GM23248 (cell line): ENCODE data around the gene CUX1. TPM values are rescaled to one million over a fixed set of nuclear protein-coding genes. Genes with fewer than 3 reads are reported as not detected.

Experiments used
- DNase-seq: peaks from one replicate; pipeline ENCODE4 v3.0.0-alpha.2; 2015
- H2AFZ ChIP-seq: fragments of 200-600 bp; sonication (generic); 2 replicates; pipeline ENCODE4 v1.6.1; 2016; ENCODE audit warnings: antibody characterized with exemption
- H3F3A ChIP-seq: fragments of 200-600 bp; sonication (generic); 2 replicates; pipeline ENCODE4 v1.6.1; 2016; ENCODE audit warnings: mild to moderate bottlenecking, antibody characterized with exemption, mixed run types; ENCODE audit not compliant: insufficient read depth
- H3K27ac ChIP-seq: fragments of 200-600 bp; sonication (generic); 2 replicates; pipeline ENCODE4 v1.5.1; 2016; ENCODE audit warnings: mild to moderate bottlenecking
- H3K27me3 ChIP-seq: fragments of 200-600 bp; sonication (generic); replicated peaks from 2 replicates; pipeline ENCODE4 v1.6.1; 2016; ENCODE audit warnings: mild to moderate bottlenecking; ENCODE audit not compliant: insufficient read depth
- H3K36me3 ChIP-seq: fragments of 200-600 bp; sonication (generic); 2 replicates; pipeline ENCODE4 v1.6.1; 2016; ENCODE audit warnings: low read depth, mild to moderate bottlenecking
- H3K4me1 ChIP-seq: fragments of 200-600 bp; sonication (generic); 2 replicates; pipeline ENCODE4 v1.6.1; 2016; ENCODE audit warnings: mild to moderate bottlenecking; ENCODE audit not compliant: insufficient read depth
- H3K4me2 ChIP-seq: fragments of 200-600 bp; sonication (generic); one replicate; pipeline ENCODE4 v1.6.1; 2016; ENCODE audit warnings: mild to moderate bottlenecking; ENCODE audit not compliant: unreplicated experiment
- H3K4me3 ChIP-seq: fragments of 200-600 bp; sonication (generic); 2 replicates; pipeline ENCODE4 v1.5.1; 2016; ENCODE audit warnings: mild to moderate bottlenecking
- H3K79me2 ChIP-seq: fragments of 200-600 bp; sonication (generic); 2 replicates; pipeline ENCODE4 v1.6.1; 2016; ENCODE audit warnings: mild to moderate bottlenecking; ENCODE audit not compliant: insufficient read depth
- H3K9ac ChIP-seq: fragments of 200-600 bp; sonication (generic); 2 replicates; pipeline ENCODE4 v1.6.1; 2016; ENCODE audit warnings: mild to moderate bottlenecking
- H3K9me2 ChIP-seq: fragments of 200-600 bp; sonication (generic); 2 replicates; pipeline ENCODE4 v1.6.1; 2016; ENCODE audit warnings: mixed run types, mild to moderate bottlenecking, moderate library complexity; ENCODE audit not compliant: insufficient read depth
- H3K9me3 ChIP-seq: fragments of 200-600 bp; sonication (generic); one replicate; pipeline ENCODE4 v1.6.1; 2017; ENCODE audit warnings: low read depth
- H4K20me1 ChIP-seq: fragments of 200-600 bp; sonication (generic); 2 replicates; pipeline ENCODE4 v1.6.0; 2016; ENCODE audit not compliant: insufficient read depth
- EZH2 ChIP-seq: fragments of 200-600 bp; sonication (generic); IDR thresholded peaks from 2 replicates; pipeline ENCODE4 v1.6.1; 2018; ENCODE audit warnings: antibody characterized with exemption, mild to moderate bottlenecking; ENCODE audit not compliant: insufficient read depth, poor library complexity, severe bottlenecking
- EZH2phosphoT487 ChIP-seq: fragments of 200-600 bp; sonication (generic); IDR thresholded peaks from 2 replicates; pipeline ENCODE4 v1.6.1; 2018; ENCODE audit warnings: antibody characterized with exemption, moderate library complexity, mild to moderate bottlenecking, low read depth; ENCODE audit not compliant: insufficient read depth
- WGBS, 2 experiments: methylation state at CpG; one replicate each; pipeline ENCODE4 v1.1.6; 2015 to 2017; ENCODE audit warnings: low lambda C conversion rate in 2 of 2, low coverage in 1 of 2; ENCODE audit errors: missing lambda C conversion rate in 2 of 2; 5-methylcytosine and 5-hydroxymethylcytosine counted together
- in situ Hi-C: fragments of 300-500 bp; cut with MboI; formaldehyde crosslinking; loops from 2 replicates; pipeline ENCODE4 v1.15.0; 2020
- polyA plus RNA-seq: library from polyadenylated mRNA; unstranded; fragments of >200 nt; fragmentation: Nextera tagmentation; extraction: Ambion mirVana; gene quantifications from 2 replicates; pipeline ENCODE4 v1.2.1, GENCODE V29; 2016
- total RNA-seq: library from RNA; depleted of rRNA; stranded (reverse); fragments of >200 nt; shearing (Covaris generic); gene quantifications from 2 replicates; pipeline ENCODE4 v1.2.3, GENCODE V29; 2014

CUX1 gene
- total and polyA plus RNA-seq, 2 experiments from 2014 or later = 30.2 to 34.9 TPM

DNA sequence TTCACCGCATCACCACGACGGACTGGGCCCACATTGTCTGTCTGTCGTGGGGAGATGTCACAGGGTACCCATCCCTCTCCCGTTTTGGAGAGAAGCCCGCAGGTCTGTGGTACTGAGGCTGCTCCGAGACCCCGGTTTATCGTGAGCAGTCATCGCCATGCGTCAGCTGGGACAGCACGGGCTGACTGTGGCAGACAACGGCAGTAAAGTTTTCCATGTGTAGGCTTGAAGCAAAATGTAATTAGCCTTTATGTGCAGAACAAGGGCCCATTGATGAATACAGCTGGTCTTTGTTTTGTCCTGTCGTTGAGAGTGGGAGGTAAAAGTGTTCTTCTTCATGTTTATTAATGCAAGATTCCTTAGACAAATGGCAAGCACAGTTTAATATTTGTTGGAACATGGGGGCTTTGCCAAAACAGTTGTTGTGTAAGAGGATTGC is 301.8 kb downstream of the CUX1 start:
- TF ChIP-seq EZH2 (no peak), EZH2phosphoT487 (no peak)

DNA sequence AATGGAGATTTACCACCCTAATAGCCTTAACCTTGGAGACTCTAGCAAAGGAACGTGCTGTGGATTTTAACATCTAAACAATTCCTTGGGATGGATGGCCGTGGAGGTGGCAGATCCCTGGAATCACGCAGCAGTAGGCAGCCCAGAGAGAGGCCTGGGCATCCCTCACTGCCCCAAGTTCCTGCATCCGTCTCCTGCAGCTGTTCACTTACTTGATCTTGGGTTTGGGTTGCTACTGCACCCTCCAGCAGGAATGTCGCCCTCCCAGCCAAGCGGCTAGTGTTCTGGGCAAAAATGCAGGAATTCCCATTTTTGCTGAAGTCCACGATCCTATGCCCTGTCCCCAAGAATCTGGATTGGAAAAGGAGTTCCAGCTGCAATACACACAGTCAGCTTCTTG is 302.5 kb downstream of the CUX1 start:
- no peak for DNase-seq
- no peaks in the 10 kb centered on the region for H3K79me2 ChIP-seq
- H4K20me1 ChIP-seq = no peaks in the 10 kb centered on the region
- no peak overlapping the region for H3K27ac ChIP-seq
- peaks cover 4% of the 10 kb centered on the region; the same call in 1 of the 2 replicates for H3F3A ChIP-seq
- no peak overlapping the region for H2AFZ ChIP-seq
- no peaks in the 10 kb centered on the region for H3K36me3 ChIP-seq
- H3K9me3 ChIP-seq = no peaks in the 10 kb centered on the region
- H3K4me1 ChIP-seq = peaks cover 29% of the 10 kb centered on the region
- H3K9ac ChIP-seq = no peak overlapping the region
- no peak overlapping the region for H3K4me2 ChIP-seq
- H3K27me3 ChIP-seq = no peaks in the 10 kb centered on the region
- TF ChIP-seq EZH2phosphoT487 (no peak), EZH2 (no peak)
- in situ Hi-C loops = no loop called here
- WGBS, 2 experiments = 97 to 100% methylated on average over 7 of the region's 7 CpGs
- no peak overlapping the region for H3K4me3 ChIP-seq
- no peaks in the 10 kb centered on the region for H3K9me2 ChIP-seq

More for the DNA sequence above, 301.8 kb downstream of the CUX1 start:
- Histone ChIP-seq H3F3A (peaks cover 4% of the 10 kb centered on the region; the same call in 1 of the 2 replicates), H3K9me2 (no peaks in the 10 kb centered on the region), H3K27ac (no peak overlapping the region), H3K9ac (no peak overlapping the region), H2AFZ (no peak overlapping the region), H3K4me2 (no peak overlapping the region), H3K27me3 (no peaks in the 10 kb centered on the region), H3K36me3 (no peaks in the 10 kb centered on the region), H3K79me2 (no peaks in the 10 kb centered on the region), H3K4me3 (no peak overlapping the region), H4K20me1 (no peaks in the 10 kb centered on the region), H3K4me1 (peaks cover 26% of the 10 kb centered on the region), H3K9me3 (no peaks in the 10 kb centered on the region)
- in situ Hi-C loops = no loop called here
- WGBS, 2 experiments = 79 to 84% methylated on average over 14 of the region's 14 CpGs
- DNase-seq = no peak

DNA sequence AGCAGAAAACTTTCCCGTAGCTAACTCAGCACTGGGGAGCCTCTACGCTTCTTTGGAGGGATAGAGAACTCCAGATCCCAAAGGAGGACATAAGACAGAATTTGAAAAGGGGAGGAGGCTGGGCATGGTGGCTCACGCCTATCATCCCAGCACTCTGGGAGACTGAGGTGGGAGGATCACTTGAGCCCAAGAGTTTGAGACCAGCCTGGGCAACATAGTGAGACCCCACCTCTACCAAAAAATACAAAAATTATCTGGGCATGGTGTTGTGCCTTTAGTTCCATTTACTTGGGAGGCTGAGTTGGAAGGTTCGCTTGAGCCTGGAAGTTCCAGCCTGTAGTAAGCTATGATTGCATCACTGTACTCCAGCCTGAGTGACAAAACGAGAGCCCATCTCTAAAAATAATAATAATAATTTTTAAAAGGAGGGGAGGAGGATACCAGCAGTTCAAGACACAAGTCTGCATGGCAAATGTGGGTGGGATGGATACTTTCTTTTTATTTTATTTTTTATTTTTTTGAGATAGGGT is 303.3 kb downstream of the CUX1 start:
- H3K27me3 ChIP-seq = no peaks in the 10 kb centered on the region
- H3K27ac ChIP-seq = no peak overlapping the region
- H3K79me2 ChIP-seq = no peaks in the 10 kb centered on the region
- peaks cover 34% of the 10 kb centered on the region for H3K4me1 ChIP-seq
- TF ChIP-seq EZH2phosphoT487 = no peak
- TF ChIP-seq EZH2 = no peak
- no peak overlapping the region for H2AFZ ChIP-seq
- no peaks in the 10 kb centered on the region for H3K36me3 ChIP-seq
- H4K20me1 ChIP-seq = no peaks in the 10 kb centered on the region
- 77 to 89% methylated on average over 5 of the region's 5 CpGs for WGBS, 2 experiments
- H3K9me3 ChIP-seq = no peaks in the 10 kb centered on the region
- H3K9me2 ChIP-seq = no peaks in the 10 kb centered on the region
- no peak overlapping the region for H3K4me3 ChIP-seq
- H3K4me2 ChIP-seq = no peak overlapping the region
- no peak for DNase-seq
- in situ Hi-C loops = no loop called here
- peaks cover 4% of the 10 kb centered on the region; the same call in 1 of the 2 replicates for H3F3A ChIP-seq
- no peak overlapping the region for H3K9ac ChIP-seq

DNA sequence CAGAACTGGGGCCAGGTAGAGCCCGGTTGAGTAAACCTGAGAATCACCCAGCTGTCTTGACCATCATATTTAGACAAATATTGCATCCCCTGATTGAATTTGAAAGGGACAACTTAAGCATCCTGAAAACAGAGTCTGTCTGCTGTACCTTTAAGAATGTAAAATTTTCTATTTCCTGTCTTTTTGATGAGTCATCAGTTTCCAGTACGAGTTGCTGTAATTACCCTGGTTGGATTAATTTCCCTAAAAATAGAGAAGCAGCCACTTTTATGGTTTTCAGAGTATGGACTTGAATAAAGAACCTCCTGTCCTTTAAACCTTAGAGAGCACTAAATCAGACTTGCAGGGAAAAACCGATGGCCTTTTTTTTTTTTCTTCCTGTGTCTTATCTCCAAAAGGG is 304.6 kb downstream of the CUX1 start:
- no peaks in the 10 kb centered on the region for H3K9me3 ChIP-seq
- H3K79me2 ChIP-seq = no peaks in the 10 kb centered on the region
- 22% methylated on average over 3 of the region's 3 CpGs for WGBS, 2 experiments
- peak; percentile 73 for DNase-seq
- H3K4me2 ChIP-seq = peak overlapping the region; percentile 72
- peak overlapping the region; percentile 48 for H3K27ac ChIP-seq
- TF ChIP-seq EZH2 = no peak
- no peaks in the 10 kb centered on the region for H3K27me3 ChIP-seq
- H3K9ac ChIP-seq = peak overlapping the region; percentile 52; the same call in 1 of the 2 replicates
- no peaks in the 10 kb centered on the region for H3K9me2 ChIP-seq
- in situ Hi-C loops = no loop called here
- peak overlapping the region; percentile 69 for H2AFZ ChIP-seq
- no peaks in the 10 kb centered on the region for H3K36me3 ChIP-seq
- no peaks in the 10 kb centered on the region for H4K20me1 ChIP-seq
- H3F3A ChIP-seq = peaks cover 4% of the 10 kb centered on the region; the same call in 1 of the 2 replicates
- H3K4me3 ChIP-seq = peak overlapping the region; percentile 52
- peaks cover 34% of the 10 kb centered on the region for H3K4me1 ChIP-seq

DNA sequence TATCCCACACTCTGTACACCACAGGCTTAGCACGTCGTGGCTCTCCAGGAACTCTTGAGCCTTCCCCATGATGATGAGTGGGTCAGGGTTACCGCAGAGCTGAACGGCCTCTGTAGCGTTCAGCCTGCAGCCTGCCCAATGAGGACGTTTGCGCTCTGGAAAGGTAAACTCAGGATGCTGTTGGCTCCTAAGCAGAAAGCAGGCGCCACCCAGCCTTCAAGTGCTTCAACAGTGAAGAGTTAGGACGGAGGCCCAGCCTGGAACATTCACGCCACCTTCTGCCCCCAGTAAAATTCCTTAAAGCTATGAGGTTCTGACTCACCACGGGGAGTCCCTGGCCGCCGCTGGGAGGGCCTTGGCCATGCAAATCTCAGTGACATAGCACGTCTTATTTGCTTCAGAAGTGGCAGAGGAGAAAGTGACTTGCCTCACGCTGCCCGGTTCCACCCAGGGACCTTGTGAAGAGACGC is 307.7 kb downstream of the CUX1 start:
- Histone ChIP-seq H3K36me3 (no peaks in the 10 kb centered on the region), H3K27ac (no peak overlapping the region), H4K20me1 (no peaks in the 10 kb centered on the region), H2AFZ (no peak overlapping the region), H3K79me2 (no peaks in the 10 kb centered on the region), H3K9me3 (no peaks in the 10 kb centered on the region), H3K9ac (no peak overlapping the region), H3K27me3 (no peaks in the 10 kb centered on the region), H3K9me2 (no peaks in the 10 kb centered on the region), H3K4me2 (no peak overlapping the region), H3K4me3 (no peak overlapping the region), H3F3A (no peaks in the 10 kb centered on the region), H3K4me1 (peaks cover 22% of the 10 kb centered on the region)
- WGBS, 2 experiments = 74 to 77% methylated on average over 17 of the region's 17 CpGs
- in situ Hi-C loops = no loop called here
- no peak for TF ChIP-seq EZH2
- no peak for TF ChIP-seq EZH2phosphoT487
- peak; percentile 72 for DNase-seq
